Activated CD4-positive, CD25-positive, alpha-beta regulatory T cell treated with anti-CD3 and anti-CD28 coated beads, Interleukin-2, amount 50 U/mL, for 16 hours (primary cell): Measurements from ENCODE around the gene TAF1C.
"Not testable (repeated sequence)": the region's sequence is repeated elsewhere in the genome, so short reads cannot be mapped to it uniquely, and the experiment has no call there.

Source experiments
- DNase-seq: peaks from one replicate; pipeline ENCODE4 v3.0.0-alpha.2; 2020; ENCODE audit warnings: low read depth, low spot score

TAF1C gene

DNA sequence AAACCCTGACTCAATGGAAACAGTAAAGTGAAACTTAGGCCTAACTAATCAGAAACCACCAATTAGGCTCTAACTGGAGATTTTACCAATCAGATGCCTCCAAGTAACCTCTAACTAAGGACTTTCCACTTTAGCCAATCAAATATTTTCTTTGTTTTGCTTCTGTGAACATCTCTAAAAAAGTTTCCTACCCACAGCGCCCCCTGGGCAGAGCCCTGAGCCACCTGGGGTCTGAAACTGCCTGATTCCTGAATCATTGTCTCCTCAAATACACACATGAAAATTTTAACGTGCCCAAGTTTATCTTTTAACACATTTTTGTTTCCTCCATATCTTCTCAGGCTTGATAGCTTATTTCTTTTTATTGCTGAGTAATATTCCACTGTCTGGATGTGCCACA lies 23.1 kb upstream of the TAF1C start:
- no peak for DNase-seq

DNA sequence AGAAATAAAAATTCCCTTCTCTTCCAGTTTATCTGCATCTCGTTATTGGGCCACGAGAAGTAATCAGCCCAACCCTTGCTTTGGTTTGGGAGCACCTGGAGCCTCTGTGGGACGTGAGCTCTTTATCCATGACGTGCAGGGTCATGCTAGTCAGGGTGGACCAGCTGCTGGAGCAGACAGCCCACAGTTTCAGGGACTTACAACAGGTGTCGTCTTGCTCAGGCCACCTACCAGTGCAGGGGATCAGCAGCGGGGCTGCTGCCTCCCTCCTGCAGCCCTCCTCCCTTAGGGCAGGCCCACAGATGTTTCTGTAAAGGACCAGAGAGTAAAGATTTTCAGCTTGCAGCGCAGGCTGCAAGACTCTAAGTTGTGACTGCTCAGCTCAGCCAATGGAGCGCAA lies 21.0 kb upstream of the TAF1C start:
- DNase-seq, result no peak

DNA sequence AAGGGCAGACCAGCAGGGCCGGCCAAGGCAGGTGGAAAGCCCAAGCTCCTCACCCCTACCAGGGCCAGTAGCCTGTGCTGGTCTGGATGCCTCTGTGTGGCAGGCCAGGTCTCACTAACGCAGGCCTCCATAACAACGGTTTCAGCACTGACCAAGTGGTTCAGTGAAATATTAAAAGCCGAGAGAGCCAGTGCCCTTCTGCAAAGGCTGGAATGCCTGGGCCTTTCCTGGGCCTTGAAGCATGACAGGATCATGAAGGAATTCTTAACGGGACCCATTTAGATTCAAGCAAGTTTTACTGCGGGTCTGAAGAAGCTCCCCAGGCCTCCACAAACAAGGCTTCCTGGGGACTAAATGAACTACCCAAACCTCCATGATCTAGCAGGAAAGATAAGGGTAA lies 20.4 kb upstream of the TAF1C start:
- DNase-seq, result no peak

DNA sequence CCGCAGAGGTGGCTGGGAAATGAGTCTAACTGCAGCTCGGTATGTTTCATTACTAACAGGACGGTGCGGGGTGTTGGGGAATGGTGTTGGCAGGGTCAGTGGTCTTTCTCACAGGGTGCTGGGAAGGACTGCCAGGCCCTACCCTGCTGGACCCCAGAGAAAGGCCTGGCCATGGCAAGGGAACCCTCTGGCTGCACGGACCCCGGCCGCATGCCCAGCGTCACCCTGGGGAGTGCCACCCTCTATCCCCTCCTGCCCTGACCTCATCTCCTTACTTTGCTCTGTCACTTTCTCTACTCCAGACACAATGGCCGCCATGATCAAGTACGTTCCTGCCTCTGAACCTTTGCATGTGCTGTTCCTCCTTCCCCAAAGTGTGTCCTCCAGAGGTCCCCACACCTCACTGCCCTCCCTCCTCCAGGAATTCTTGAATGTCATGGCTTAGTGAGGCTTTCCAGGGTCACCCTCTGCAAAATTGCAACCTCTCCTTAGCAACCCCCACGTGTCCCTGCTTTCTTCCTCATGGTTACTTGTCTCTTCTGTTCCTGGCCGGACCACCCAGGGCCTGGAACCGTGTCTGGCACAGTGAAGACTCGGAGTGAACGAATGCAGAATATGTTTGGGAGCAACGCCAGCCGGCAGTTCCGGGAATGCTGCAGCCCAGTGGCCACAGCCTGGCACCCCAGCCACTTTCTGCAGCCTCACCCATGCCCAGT lies 19.3 kb upstream of the TAF1C start:
- DNase-seq, result no peak

DNA sequence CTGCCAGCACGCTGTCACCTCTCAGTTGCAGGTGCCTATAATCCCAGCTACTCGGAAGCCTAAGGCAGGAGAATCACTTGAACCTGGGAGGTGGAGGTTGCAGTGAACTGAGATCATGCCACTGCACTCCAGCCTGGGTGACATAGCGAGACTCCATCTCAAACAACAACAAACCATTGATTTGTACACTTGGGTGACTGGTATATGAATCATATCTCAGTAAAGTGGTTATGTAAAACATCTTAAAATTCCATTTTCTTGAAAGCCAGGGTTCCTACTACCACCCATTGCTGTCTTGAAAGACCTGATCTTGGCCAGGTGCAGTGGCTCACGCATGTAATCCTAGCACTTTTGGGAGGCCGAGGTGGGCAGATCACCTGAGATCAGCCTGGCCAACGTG lies 18.3 kb upstream of the TAF1C start:
- not testable (repeated sequence) for DNase-seq

DNA sequence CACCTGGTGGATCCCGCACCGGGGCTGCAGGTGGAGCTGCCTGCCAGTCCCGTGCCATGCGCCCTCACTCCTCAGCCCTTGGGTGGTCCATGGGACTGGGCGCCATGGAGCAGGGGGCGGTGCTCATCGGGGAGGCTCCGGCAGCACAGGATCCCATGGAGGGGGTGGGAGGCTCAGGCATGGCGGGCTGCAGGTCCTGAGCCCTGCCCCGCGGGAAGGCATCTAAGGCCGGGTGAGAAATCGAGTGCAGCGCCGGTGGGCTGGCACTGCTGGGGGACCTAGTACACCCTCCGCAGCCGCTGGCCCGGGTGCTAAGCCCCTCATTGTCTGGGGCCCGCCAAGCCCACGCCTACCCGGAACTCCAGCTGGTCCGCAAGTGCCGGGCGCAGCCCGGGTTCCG lies 17.7 kb upstream of the TAF1C start:
- DNase-seq, result not testable (repeated sequence)

DNA sequence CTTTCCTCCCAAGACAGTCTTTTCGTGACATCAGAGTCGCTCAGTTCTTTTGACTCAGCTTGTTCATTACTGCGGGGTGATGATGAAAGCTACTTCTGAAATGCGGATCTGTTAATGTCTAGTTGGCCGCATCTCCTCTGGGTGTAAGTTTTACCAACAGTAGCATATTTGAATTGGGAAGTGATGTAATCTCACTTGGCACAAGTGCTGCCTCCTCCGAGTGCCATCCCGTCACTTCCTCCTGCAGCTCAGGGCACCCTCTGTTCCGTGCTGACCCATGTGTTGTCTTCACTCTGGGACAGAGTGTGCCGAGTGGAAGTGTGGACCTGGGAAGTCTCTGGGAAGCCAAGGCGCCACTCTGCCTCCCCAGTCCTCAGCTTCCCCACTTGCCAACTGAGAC lies 13.0 kb upstream of the TAF1C start:
- no peak for DNase-seq

DNA sequence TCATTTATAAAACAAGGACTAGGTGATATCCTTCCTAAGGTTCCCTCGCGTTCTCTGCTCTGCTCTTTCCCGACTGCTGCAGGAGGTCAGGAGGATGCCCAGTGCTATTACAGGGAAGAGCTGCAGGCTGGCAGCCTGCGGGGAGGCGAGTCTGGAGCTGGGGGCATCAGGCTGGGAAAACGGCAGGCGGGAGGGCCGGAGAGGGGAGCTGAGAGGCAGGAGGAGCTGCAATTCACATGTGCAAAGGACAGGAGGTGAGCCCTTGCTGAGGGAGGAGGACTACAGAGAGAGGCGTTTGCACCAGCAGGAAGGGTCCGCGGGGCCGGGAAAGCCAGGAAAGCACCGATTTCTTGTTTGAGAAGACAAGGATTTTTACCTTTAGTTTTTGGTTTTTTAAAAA lies 12.2 kb upstream of the TAF1C start:
- DNase-seq, result no peak

DNA sequence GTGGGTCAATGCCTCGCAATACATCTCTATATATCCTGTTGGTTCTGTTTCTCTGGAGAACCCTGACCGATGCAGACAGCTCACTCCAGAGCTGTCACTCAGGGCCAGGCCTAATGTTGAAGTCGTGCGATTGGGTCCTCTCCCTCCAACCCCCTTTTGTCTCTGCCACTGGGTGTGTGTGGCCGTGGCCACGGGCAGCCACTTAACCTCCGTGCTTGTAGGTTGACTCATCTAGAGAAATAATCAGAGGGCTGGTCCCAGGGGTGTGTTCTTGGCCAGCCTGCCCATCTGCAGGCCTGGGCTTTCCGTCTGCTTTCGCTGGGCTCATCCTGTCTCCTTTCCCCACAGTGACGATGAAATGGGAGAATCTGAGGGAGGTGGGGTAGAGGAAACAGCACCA lies 11.5 kb upstream of the TAF1C start:
- DNase-seq, result no peak

DNA sequence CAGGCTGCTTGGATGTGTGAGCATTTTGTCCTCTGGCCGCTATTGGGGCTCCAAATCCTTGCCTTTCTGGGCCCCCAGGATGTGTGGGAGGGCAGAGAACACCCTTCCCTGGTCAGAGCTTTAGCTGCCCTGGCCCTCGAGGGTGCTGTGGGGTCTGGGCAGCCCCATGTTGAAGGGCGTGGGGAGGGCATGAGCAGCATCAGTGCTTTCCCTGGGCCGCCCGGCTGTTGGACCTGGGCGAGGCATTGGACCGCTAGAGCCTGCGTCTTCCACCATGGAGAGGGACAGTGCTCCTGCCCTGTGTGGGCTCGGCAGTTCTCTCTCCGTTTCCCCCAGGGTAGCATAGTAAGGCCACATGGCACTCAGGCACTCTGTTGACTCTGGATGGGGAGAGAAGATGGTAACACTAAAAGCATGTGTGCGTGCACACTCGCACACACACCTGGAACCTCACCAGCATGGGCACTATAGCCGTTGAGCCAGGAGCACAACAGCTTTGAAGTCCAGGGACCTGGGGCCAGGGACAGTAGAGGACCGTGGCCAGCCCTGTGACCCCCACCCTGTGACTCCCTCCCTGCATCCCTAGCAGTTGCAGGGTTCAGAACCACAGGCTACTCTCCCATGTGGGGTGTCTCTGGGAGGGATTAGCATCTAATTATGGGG lies 10.7 kb upstream of the TAF1C start:
- DNase-seq, result no peak

DNA sequence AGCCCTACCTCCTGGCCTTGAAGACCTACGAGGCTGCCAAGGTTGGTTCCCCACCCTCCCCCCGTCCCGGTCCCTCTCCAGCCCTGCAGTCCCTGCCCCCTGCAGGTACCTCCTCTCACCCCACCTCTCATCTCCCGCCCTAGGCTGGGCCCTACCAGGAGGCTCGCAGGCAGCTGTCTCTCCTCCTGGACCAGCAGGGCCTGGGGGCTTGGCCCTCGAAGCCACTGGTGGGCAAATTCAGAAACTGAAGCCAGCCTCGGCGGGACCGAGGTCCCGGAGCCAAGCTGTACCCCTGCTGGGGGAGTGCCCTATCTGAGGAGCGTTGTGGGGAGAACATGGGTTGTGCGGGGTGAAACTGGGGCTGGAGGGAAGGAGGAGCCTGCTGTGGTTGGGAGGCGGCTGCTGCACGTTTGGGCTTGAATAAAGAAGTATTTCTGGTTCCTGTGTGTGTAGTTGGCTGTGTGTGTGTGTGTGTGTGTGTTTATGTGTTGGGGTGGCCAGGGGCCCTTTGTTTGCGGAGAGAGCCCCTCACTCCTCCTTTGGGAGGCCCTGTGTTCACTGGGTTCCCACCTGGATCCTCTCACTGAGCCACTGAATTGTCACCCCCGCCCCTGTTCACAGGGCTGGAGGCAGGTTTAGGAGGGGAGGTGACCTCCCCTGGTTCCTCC lies 10.0 kb upstream of the TAF1C start:
- DNase-seq, result no peak

DNA sequence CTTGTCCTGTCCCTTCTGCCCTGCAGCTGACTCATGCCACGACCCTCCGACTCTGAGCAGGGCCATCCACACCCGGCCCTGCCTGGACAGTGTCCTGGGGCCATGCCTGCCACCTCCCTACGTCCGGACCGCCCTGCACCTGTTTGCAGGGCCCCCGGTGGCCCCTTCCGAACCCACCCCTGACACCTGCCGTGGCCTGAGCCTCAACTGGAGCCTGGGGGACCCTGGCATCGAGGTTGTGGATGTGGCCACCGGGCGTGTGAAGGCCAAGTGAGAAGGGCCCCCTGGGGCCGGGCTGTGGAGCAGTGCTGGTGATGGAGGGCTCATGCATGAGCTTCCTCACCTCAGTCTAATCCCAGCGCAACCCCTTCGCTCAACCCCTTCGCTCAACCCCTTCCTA lies 9.2 kb upstream of the TAF1C start:
- no peak for DNase-seq

DNA sequence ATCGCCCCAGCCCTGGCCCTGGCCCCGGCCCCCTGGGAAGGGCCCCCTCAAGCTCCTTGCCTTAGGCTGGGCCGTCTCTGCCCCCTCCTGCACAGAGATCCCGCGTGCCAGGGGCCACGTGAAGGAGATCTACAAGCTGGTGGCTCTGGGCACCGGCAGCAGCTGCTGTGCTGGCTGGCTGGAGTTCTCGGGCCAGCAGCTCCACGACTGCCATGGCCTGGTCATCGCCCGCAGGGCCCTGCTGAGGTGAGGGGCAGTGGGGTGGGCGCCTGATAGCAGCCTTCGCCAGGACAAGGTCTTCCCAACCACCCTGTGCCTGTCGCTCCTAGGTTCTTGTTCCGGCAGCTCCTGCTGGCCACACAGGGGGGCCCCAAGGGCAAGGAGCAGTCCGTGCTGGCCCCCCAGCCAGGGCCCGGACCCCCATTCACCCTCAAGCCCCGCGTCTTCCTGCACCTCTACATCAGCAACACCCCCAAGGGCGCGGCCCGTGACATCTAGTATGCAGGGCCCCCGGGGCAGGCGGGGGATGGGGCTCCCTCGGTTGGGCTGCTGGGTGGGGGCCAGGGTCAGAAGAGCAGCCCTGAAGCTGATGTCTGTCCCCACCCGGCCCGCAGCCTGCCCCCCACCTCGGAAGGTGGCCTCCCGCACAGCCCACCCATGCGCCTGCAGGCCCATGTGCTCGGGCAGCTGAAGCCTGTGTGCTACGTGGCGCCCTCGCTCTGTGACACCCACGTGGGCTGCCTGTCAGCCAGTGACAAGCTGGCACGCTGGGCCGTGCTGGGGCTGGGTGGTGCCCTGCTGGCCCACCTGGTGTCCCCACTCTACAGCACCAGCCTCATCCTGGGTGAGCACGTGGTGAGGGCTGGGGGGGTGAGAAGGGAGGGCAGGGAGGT lies 8.6 kb upstream of the TAF1C start:
- no peak for DNase-seq

DNA sequence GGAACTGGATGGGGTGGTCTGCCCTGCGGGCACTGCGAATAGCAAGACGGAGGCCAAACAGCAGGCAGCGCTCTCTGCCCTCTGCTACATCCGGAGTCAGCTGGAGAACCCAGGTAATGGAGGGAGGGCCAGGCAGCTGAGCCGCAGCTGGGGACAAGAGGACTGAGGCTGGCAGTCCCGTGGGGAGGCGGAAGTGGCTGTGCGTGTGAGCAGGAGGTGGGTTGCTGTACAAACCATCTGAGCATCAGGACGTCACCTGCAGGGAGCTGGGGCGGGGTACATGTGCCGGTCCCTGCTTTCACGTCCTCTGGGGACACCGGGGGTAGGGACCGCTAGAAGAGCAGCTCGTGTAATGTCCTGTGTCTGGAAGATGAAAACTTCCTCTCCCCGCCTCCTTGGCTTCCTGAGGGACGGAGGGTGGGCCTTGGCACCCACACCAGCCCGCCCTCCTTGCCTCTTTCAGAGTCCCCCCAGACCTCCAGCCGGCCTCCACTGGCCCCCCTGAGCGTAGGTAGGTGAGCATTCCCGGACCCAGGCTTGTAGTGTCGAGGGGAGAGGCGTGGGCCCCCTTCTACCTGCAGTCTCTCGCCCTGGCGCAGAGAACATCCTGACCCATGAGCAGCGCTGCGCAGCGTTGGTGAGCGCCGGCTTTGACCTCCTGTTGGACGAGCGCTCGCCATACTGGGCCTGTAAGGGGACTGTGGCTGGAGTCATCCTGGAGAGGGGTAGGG lies 7.8 kb upstream of the TAF1C start:
- no peak for DNase-seq

DNA sequence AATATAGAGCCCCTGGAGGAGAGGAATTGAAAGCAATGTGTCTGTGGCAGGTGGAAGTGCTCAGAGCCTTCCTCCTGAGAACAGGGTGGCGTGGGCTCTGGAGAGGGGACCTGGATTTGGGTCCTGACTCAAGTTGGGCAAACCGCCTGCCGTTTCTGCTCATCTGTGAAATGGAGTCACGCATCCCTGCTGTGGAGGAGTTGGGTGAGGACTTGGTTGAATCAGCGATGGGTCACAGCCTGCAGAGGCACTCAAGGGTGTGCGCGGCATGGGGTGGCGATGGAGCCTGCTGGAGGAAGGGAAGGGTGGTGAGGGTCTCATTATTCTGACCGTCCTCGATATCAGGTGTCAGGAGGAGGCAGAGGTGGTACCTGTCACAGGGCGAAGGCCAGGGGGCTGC lies 7.2 kb upstream of the TAF1C start:
- no peak for DNase-seq

DNA sequence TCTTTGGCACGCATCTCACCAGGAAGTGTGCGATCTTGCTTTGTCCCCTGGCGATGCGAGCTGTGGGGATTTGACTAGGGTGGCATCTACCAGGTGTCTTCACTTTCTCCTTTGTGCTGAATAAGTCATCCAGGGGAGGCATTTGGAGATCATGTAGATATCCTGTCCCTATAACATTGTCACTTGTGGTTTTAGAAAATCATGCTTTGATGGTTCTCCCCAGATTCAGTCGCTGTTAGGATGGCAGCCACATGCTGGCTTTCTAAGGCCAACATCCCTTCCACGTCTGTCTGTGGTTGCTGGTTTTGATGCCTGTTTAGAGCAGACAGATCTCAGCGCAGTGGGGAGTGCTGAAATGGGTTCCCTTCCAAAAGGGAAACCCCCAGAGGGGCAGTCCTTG lies 6.6 kb upstream of the TAF1C start:
- DNase-seq, result no peak

DNA sequence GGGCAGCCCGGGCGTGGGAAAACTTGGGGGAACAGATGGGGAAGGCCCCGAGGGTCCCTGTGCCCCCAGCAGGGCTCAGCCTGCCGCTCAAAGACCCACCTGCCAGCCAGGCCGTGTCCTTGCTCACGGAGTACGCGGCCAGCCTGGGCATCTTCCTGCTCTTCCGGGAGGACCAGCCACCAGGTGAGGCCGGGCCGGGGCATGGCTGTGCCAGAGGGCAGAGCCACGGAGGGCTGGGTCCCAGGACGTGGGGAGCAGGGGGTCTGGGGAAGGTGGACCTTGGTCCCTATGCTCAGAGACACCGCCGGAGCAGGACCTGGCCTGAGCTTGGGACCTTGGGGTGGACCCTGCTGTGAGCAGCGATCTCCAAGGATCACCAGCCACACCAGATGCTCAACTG lies 4.6 kb upstream of the TAF1C start:
- no peak for DNase-seq

DNA sequence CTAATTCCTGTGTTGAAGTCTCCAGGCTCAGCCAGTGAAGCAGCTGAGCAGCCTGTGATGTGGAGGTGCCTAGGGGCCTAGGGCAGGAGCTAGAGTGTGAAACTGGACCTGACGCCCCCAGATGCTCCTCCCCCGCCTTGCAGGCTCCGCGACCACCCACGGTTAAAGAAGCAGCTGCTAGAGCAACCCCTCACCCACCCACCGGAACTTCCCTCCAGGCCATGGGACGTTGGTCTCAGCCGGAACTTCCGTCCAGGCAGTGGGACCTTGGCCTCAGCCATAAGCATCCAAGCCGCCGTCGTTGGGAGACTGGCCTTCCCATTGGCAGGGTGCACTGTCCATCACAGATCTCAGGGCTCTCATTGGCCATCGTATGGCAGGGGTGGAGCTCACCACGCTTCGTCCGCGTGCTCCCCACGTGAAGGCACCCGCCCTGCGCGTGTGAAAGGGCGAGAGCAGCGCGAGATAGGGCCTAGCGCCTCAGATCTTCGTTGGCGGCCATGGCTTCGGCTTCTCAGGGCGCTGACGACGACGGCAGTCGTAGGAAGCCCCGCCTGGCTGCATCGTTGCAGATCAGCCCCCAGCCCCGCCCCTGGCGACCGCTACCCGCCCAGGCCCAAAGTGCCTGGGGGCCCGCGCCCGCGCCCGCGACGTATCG lies 4.0 kb upstream of the TAF1C start, which contains the start of gene ADAD2:
Gene ADAD2 (plus strand): TSS at position 427 of the 658 bp plus-strand sequence. CDS start 74 bp downstream, at position 501.
- no peak for DNase-seq

DNA sequence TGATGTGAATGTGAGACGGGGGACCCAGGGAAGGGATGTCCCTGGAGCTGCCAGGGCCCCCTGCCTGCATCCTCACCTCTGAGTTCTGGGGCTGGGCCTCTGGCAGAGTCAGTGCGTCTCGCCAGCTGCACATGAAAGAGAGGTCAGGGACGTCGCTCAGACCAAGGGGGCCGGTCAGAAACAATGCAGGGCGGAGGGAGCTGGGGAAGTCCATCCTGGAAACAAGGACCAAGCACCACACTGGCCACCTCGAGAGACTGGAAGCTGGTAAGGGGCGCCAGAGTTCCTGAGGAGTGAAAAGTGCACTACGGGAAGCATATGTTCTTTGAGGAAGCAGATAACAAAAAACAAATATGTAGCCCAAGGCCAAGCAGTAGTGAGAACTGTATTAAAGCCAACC lies 2.1 kb downstream of the TAF1C start:
- no peak for DNase-seq

DNA sequence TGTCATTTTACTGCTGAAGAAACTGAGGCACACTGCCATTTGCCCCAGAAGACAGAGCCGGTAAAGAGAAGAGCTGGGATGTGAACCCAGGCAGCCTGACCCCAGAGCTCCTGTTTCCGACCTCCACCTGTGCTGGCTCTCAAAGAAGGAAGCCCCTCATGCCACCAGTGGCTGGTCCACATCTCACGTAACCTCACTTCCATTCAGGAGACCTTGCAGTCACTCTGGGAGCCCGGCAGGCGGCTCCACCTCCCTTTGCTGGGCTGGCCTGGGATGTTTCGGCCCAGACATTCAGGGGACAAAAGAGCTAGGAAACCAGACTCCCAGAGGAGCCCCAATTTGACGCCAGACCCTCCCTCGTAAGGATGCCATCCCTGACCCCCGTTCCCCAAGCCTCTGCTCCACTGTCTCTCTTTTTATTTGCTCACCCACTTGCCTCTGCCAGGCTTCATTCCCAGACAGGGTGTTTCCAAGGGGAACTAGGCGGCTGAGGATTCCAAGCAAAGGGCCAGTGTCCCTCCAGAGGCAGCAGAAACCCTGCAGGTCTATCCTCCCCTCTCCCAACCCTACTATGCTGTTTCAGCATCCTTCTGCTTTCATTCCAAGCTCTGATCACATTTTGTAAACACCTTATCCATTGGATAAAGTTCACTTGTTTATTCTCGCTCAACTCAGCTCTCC lies 2.8 kb downstream of the TAF1C start:
- no peak for DNase-seq
